Activated T-helper 2 cell treated with anti-CD3 and anti-CD28 coated beads, Interferon-gamma antibody, Interleukin-2, Interleukin-4, amounts not matched to agents 10 μg/mL and 5 μg/mL and 100 μg/mL, durations not matched to agents 14 hours and 24 hours and 36 hours (primary cell): Measurements from ENCODE around the gene SH3PXD2A. TPM values are rescaled to one million over a fixed set of nuclear protein-coding genes. Genes with fewer than 3 reads are reported as not detected.

Experiments
- DNase-seq: peaks from one replicate; pipeline ENCODE4 v3.0.0; 2021; ENCODE audit warnings: low spot score
- H3K27ac Mint-ChIP-seq: one replicate; pipeline ENCODE4 v1.8.0; 2021; ENCODE audit warnings: mixed read lengths
- H3K27me3 Mint-ChIP-seq: one replicate; pipeline ENCODE4 v1.8.0; 2021; ENCODE audit warnings: low read depth, mixed read lengths
- H3K36me3 Mint-ChIP-seq: one replicate; pipeline ENCODE4 v1.8.0; 2021; ENCODE audit warnings: low read depth, mixed read lengths
- H3K4me1 Mint-ChIP-seq: one replicate; pipeline ENCODE4 v1.8.0; 2021; ENCODE audit warnings: low read depth, mixed read lengths
- H3K4me3 Mint-ChIP-seq: one replicate; pipeline ENCODE4 v1.8.0; 2021; ENCODE audit warnings: low read depth, mild to moderate bottlenecking, moderate library complexity, mixed read lengths
- H3K9me3 Mint-ChIP-seq: one replicate; pipeline ENCODE4 v1.8.0; 2021; ENCODE audit warnings: mixed read lengths
- intact Hi-C: fragments of 100-400 bp; cut with micrococcal nuclease; formaldehyde crosslinking; loops from one replicate; pipeline ENCODE4 v1.15.1; 2023
- total RNA-seq: library from RNA; stranded (reverse); gene quantifications from 2 replicates; pipeline ENCODE4 v1.2.3, GENCODE V29; 2022

Gene SH3PXD2A
- total RNA-seq, 1 donor from 2014 or later, result 8.6 TPM

- Mint-ChIP-seq H3K4me3 (peak overlapping the region; percentile 83), H3K27me3 (no peaks in the 10 kb centered on the region), H3K36me3 (peaks cover 26% of the 10 kb centered on the region), H3K9me3 (peaks cover 14% of the 10 kb centered on the region), H3K27ac (peak overlapping the region; percentile 80), H3K4me1 (peaks cover 8% of the 10 kb centered on the region)
- DNase-seq, result peak; percentile 65
- intact Hi-C loops, result loop anchor here (2.0 to 10.0 kb wide), 2 partner anchors 19 to 155 kb away; no protein-coding TSS in a partner anchor
These were observed 195.6 kb downstream of the SH3PXD2A start for GRCh38 chr10:103659674-103660363.

GRCh38 chr10:103658049-103658577 lies 197.3 kb downstream of the SH3PXD2A start:
- intact Hi-C loops, result no loop called here
- Mint-ChIP-seq H3K36me3 (peaks cover 26% of the 10 kb centered on the region), H3K9me3 (peaks cover 14% of the 10 kb centered on the region), H3K27me3 (no peaks in the 10 kb centered on the region), H3K4me3 (no peak overlapping the region), H3K27ac (no peak overlapping the region), H3K4me1 (peaks cover 9% of the 10 kb centered on the region)
- no peak for DNase-seq

- Mint-ChIP-seq H3K27ac (no peak overlapping the region), H3K36me3 (peaks cover 26% of the 10 kb centered on the region), H3K4me3 (no peak overlapping the region), H3K27me3 (no peaks in the 10 kb centered on the region), H3K4me1 (peaks cover 12% of the 10 kb centered on the region), H3K9me3 (peaks cover 14% of the 10 kb centered on the region)
- intact Hi-C loops, result no loop called here
- DNase-seq, result no peak
These were observed 198.2 kb downstream of the SH3PXD2A start for GRCh38 chr10:103657061-103657591.

GRCh38 chr10:103654925-103655324 lies 200.5 kb downstream of the SH3PXD2A start:
- no peak for DNase-seq
- H3K36me3 Mint-ChIP-seq, result peaks cover 26% of the 10 kb centered on the region
- H3K27me3 Mint-ChIP-seq, result no peaks in the 10 kb centered on the region
- no peak overlapping the region for H3K4me3 Mint-ChIP-seq
- H3K4me1 Mint-ChIP-seq, result peaks cover 12% of the 10 kb centered on the region
- peaks cover 14% of the 10 kb centered on the region for H3K9me3 Mint-ChIP-seq
- H3K27ac Mint-ChIP-seq, result no peak overlapping the region
- intact Hi-C loops, result no loop called here

- no peak overlapping the region for H3K27ac Mint-ChIP-seq
- DNase-seq, result no peak
- intact Hi-C loops, result no loop called here
- H3K4me3 Mint-ChIP-seq, result no peak overlapping the region
- peaks cover 4% of the 10 kb centered on the region for H3K4me1 Mint-ChIP-seq
- peaks cover 14% of the 10 kb centered on the region for H3K9me3 Mint-ChIP-seq
- no peaks in the 10 kb centered on the region for H3K27me3 Mint-ChIP-seq
- H3K36me3 Mint-ChIP-seq, result peaks cover 25% of the 10 kb centered on the region
These were observed 201.8 kb downstream of the SH3PXD2A start for GRCh38 chr10:103653581-103654037.

GRCh38 chr10:103652599-103653281 lies 202.6 kb downstream of the SH3PXD2A start:
- H3K27ac Mint-ChIP-seq, result no peak overlapping the region
- no peak overlapping the region for H3K4me3 Mint-ChIP-seq
- H3K4me1 Mint-ChIP-seq, result peaks cover 4% of the 10 kb centered on the region
- DNase-seq, result no peak
- H3K36me3 Mint-ChIP-seq, result peaks cover 16% of the 10 kb centered on the region
- intact Hi-C loops, result no loop called here
- no peaks in the 10 kb centered on the region for H3K27me3 Mint-ChIP-seq
- H3K9me3 Mint-ChIP-seq, result peaks cover 8% of the 10 kb centered on the region

GRCh38 chr10:103651783-103652476 lies 203.4 kb downstream of the SH3PXD2A start:
- Mint-ChIP-seq H3K27me3 (no peaks in the 10 kb centered on the region), H3K4me3 (no peak overlapping the region), H3K9me3 (no peaks in the 10 kb centered on the region), H3K4me1 (peaks cover 4% of the 10 kb centered on the region), H3K36me3 (peaks cover 8% of the 10 kb centered on the region), H3K27ac (no peak overlapping the region)
- no peak for DNase-seq
- intact Hi-C loops, result no loop called here

GRCh38 chr10:103651333-103651732 lies 204.0 kb downstream of the SH3PXD2A start:
- H3K9me3 Mint-ChIP-seq, result no peaks in the 10 kb centered on the region
- H3K4me3 Mint-ChIP-seq, result no peak overlapping the region
- peaks cover 6% of the 10 kb centered on the region for H3K36me3 Mint-ChIP-seq
- H3K27ac Mint-ChIP-seq, result no peak overlapping the region
- no peaks in the 10 kb centered on the region for H3K27me3 Mint-ChIP-seq
- DNase-seq, result no peak
- intact Hi-C loops, result no loop called here
- peaks cover 4% of the 10 kb centered on the region for H3K4me1 Mint-ChIP-seq

GRCh38 chr10:103649654-103650423 lies 205.5 kb downstream of the SH3PXD2A start:
- Mint-ChIP-seq H3K27ac (no peak overlapping the region), H3K4me1 (peaks cover 4% of the 10 kb centered on the region), H3K27me3 (no peaks in the 10 kb centered on the region), H3K9me3 (no peaks in the 10 kb centered on the region), H3K36me3 (no peaks in the 10 kb centered on the region), H3K4me3 (no peak overlapping the region)
- no peak for DNase-seq
- intact Hi-C loops, result no loop called here

GRCh38 chr10:103648636-103649532 lies 206.5 kb downstream of the SH3PXD2A start:
- no peaks in the 10 kb centered on the region for H3K9me3 Mint-ChIP-seq
- intact Hi-C loops, result no loop called here
- H3K36me3 Mint-ChIP-seq, result no peaks in the 10 kb centered on the region
- DNase-seq, result no peak
- H3K4me3 Mint-ChIP-seq, result no peak overlapping the region
- no peaks in the 10 kb centered on the region for H3K27me3 Mint-ChIP-seq
- peaks cover 4% of the 10 kb centered on the region for H3K4me1 Mint-ChIP-seq
- H3K27ac Mint-ChIP-seq, result no peak overlapping the region

- no peak overlapping the region for H3K4me3 Mint-ChIP-seq
- no peaks in the 10 kb centered on the region for H3K9me3 Mint-ChIP-seq
- H3K27ac Mint-ChIP-seq, result no peak overlapping the region
- H3K4me1 Mint-ChIP-seq, result peaks cover 4% of the 10 kb centered on the region
- no peak for DNase-seq
- intact Hi-C loops, result no loop called here
- H3K27me3 Mint-ChIP-seq, result no peaks in the 10 kb centered on the region
- H3K36me3 Mint-ChIP-seq, result no peaks in the 10 kb centered on the region
These were observed 207.1 kb downstream of the SH3PXD2A start for GRCh38 chr10:103648251-103648635.
